WI38 (cell line): Measurements from ENCODE around the gene FAM120AOS.

ENCODE experiments used
- H3K4me3 ChIP-seq: 2 replicates; pipeline ENCODE4 v1.5.1; 2011; ENCODE audit warnings: low read depth, mild to moderate bottlenecking, control low read depth, low read length
- CTCF ChIP-seq: IDR thresholded peaks from 2 replicates; pipeline ENCODE4 v1.5.1; 2012; ENCODE audit warnings: low read depth, mild to moderate bottlenecking, control low read depth, low read length

FAM120AOS gene

GRCh38 chr9:93477397-93477796, 24.0 kb upstream of the FAM120AOS start:
- no peak for TF ChIP-seq CTCF
- H3K4me3 ChIP-seq, result no peak overlapping the region

GRCh38 chr9:93476924-93477323, 23.5 kb upstream of the FAM120AOS start:
- no peak overlapping the region for H3K4me3 ChIP-seq
- no peak for TF ChIP-seq CTCF

GRCh38 chr9:93475856-93476255, 22.5 kb upstream of the FAM120AOS start:
- no peak overlapping the region for H3K4me3 ChIP-seq
- TF ChIP-seq CTCF, result no peak

GRCh38 chr9:93475108-93475507, 21.7 kb upstream of the FAM120AOS start:
- H3K4me3 ChIP-seq, result no peak overlapping the region
- TF ChIP-seq CTCF, result no peak

- no peak for TF ChIP-seq CTCF
- H3K4me3 ChIP-seq, result no peak overlapping the region
Measured at GRCh38 chr9:93473411-93473810, 20.0 kb upstream of the FAM120AOS start.

GRCh38 chr9:93471124-93471523, 17.7 kb upstream of the FAM120AOS start:
- no peak for TF ChIP-seq CTCF
- H3K4me3 ChIP-seq, result no peak overlapping the region

GRCh38 chr9:93470391-93470790, 17.0 kb upstream of the FAM120AOS start:
- H3K4me3 ChIP-seq, result no peak overlapping the region
- TF ChIP-seq CTCF, result no peak
